AG08395 (cell line): ENCODE measurements around the gene LPAR5.

ENCODE experiments used
- DNase-seq: peaks from one replicate; pipeline ENCODE4 v3.0.0; 2012; ENCODE audit warnings: mixed read lengths, low spot score

Gene LPAR5

GRCh38 chr12:6638305-6638704, 2.5 kb upstream of the LPAR5 start:
- DNase-seq, result no peak

DNA sequence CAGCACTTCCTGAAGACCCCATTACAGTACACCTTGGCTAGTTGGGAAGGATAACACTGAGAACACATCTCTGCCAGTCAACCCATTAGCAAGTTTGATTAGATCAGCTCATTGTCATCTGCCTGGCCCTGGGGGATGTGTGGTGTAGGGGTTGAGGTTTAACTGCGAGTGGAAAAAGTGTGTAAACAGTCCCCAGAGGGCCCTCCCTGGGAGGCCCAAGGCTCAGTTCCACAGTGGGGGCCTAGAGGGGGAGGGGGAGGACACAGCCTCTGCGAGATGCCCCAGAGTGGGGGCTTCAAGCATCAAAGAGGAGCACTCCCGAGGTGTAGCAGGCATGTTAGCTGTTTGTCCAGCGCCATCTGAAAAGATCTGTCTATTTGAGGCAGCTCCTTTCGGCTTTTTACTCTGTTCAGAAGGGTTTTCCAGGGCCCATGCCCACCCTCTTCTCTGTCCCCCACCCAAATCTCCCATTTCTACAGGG, 344 bp downstream of the LPAR5 start:
- no peak for DNase-seq

- no peak for DNase-seq
These were observed 3.5 kb downstream of the LPAR5 start for GRCh38 chr12:6632026-6632983.

DNA sequence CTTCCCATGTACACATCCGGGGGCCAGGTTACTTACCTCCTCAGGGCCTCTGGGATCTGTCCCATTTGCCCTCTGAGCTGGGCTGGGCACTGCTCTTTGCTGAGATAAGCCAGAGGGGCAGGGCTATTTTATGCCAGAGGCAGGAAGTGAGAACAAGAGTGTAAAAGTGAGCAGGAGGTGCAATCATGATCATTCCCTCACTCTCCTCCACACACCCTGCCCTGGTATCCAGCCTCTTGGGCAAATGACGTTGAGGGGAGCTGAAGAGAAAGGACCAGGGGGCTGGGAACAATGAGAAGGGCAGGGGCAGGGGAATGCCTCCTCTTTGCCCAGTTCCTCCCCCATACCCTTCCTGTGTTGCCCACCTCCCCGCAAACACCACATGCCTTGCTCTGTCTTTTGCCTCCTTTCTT, 4.2 kb downstream of the LPAR5 start:
- no peak for DNase-seq

GRCh38 chr12:6630736-6631135, 5.0 kb downstream of the LPAR5 start:
- no peak for DNase-seq

DNA sequence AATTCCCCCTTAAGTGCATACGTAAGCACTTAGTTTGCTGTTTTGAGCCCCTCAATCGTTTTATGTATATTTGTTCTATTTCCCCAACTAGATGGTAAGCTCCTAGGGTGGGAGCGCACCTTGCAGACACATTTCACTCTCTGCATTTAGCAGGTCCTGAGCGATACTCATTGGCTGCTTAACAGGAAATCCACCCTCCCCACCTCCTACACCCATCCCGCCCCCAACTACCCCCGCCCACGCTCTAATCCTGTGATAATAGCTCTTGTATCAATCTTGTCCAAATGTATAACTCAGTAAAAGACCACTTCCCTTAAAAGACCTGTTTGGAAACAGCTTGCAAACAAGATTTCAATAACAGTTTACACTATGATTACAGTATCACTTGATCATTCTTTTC, 8.1 kb downstream of the LPAR5 start:
- DNase-seq, result no peak

GRCh38 chr12:6626654-6627283, 9.0 kb downstream of the LPAR5 start:
- DNase-seq, result no peak

DNA sequence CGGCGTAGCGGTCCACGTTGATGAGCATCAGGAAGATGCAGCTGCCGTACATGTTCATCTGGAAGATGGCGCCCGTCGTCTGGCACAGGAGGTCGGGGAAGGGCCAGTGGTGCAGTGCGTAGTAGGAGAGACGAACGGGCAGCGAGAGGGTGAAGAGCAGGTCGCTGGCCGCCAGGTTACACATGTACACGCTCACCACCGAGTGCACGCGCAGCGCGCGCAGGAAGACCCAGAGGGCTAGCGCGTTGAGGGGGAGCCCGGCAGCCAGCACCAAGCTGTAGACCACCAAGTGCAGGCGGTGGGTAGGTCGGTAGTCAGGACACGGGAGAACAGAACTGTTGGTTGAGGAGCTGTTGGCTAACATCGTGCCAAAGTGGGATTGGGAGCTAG, 14.9 kb downstream of the LPAR5 start:
- DNase-seq, result no peak

DNA sequence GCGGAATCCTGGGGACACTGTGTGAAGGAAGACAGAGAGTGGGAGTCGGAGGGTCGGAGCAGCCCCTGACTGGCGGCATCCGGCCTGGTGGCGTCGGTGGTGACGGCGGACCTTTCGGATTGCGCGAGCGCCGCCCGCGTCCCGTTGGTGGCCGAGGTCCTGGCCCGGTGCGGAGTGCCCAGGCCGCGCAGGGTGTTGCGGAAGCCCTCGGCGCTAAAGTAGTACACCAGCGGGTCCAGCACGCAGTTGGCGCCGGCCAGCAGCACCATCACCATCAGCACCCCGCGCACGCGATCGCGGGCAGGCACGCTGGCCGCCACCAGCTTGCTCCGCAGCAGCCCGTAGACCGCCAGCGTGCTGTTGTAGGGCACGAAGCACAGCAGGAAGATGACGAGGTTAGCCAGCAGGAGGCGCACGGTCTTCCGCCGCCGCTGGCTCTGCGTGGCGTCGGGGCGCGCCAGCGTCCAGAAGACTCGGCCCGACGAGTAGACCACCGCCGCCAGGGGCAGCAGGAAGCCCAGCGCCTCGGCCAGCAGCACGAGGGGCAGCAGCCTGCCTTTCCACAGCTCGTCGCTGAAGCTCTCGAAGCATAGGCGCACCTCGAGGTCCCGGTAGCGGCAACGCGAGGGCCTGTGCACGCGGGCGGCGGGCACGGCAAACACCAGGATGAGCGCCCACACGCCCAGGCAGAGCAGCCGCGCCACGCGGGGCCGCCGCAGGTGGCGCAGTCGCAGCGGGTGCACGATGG, 15.4 kb downstream of the LPAR5 start:
- DNase-seq, result peak; percentile 38

DNA sequence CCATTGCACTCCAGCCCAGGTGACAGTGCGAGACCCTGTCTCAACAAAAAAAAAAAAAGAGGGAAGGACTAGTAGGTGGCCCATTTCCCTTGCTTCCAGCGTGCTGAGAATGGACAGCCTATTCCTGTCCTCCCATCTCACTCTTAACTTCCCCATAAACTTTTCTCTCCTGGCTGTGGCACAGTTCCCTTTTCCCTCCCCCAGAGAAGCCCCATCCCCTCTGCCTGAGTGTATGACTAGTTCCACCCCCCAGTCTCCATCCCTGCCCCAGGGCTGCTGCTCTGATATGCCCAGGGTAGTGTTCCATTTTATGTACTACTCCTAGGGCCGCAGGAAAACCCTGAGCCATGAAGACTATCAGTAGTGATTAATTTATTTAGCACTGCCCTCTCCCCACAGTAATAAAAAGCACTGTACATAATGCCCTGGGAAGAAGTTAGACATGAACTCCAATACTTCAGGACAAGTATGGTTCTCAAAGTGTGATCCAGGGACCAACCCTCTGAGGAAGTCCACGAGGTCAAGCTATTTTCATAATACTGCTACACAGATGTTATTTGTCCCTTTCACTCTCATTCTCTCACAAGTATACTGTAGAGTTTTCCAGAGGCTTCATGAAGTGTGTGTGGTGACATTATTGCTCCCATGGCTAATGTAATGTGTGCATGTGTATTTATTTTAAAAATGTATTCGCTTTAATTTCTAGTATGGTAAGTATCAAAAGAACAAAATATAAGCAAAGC, 17.1 kb downstream of the LPAR5 start:
- DNase-seq, result no peak

GRCh38 chr12:6615802-6616201, 20.0 kb downstream of the LPAR5 start:
- DNase-seq, result no peak

GRCh38 chr12:6614513-6615172, 21.1 kb downstream of the LPAR5 start:
- no peak for DNase-seq

DNA sequence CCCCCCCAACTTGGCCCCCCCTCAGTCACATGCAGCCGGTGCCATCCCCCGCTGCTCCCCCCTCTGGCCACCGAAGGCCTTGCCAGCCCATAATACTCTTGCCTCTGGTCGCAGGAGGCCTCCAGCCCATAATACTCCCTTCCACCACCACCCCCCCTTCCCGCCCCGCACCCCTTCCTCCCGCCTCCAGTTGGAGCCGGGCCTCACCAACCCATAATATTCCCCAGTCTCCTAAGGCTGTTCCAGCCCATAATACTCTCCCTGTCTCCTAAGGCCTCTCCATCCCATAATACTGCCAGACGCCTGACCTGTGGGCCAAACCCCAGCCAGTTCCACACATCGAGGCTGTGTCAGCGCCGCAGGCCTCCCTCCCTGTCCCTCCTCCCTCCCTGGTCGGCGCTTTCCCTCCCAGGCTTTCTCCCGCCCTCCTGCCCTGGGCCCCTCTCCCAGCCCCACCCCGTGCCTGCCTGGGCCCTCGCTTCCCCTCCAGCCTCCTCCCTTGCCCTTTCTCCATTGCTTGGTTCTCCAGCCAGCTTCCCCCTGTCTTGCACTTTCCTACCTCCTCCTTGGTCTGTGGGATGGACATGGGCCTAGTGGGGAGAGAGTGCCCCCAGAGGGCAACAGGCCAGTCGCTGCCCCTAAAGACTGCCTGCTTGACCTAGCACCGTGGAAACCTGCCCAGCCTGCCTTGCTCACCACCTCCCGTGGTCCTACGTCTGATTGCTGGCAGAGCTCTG, 21.8 kb downstream of the LPAR5 start:
- peak; percentile 90 for DNase-seq

- peak; percentile 55 for DNase-seq
These were observed 22.6 kb downstream of the LPAR5 start for GRCh38 chr12:6613015-6613775.

- DNase-seq, result no peak
These were observed 23.1 kb downstream of the LPAR5 start for GRCh38 chr12:6612652-6613014.

DNA sequence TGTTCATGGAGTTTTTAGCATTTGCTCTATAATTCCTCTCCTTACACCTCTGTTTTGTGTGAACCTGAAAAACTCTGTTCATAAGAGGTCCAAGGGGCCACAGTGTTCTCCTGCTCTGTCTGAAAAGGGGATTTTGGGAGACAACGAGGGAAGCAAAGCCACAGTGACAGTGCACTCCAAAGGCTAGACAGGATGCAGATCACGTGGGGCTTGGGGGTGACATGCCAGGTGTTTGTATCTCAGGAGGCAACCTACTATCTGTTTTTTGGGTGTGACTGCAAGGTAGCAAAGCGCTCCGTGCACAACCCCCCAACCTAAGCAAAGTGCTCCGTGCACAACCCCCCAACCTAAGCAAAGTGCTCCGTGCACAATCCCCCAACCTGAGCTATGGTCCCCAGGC, 23.5 kb downstream of the LPAR5 start:
- no peak for DNase-seq

DNA sequence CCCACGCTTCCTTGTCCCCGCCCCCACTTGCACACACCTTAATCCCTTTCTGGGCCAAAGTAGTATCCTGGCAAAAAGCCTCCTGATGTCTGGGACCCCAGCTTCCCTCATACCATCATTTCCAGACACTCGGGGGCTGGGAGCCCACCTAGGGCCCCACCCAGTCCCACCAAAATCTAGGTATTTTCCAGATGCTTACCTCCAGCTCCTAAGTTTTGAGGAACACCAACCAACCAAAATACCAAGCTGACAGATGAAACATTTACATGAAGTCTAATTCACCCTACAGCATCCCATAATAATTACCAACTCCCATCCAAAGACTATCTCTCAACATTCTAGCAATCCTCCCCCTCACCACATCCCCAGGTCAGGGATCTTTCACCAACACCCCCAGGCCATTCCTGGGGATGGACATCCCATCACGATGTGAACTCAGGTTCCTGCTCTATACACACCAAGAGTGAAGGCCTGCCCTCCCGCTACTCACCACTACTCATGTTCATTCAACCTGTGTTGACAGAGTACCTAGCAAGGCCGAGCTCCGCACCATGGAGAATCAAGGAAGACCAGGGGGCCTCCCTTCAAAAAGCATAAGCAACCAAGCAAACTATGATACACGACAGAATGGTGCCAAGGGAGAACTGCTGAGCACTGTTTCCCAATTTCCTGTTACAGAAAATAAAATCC, 27.0 kb downstream of the LPAR5 start:
- DNase-seq, result no peak

GRCh38 chr12:6607751-6608591, 27.8 kb downstream of the LPAR5 start:
- DNase-seq, result peak; percentile 44
